GM19467 (cell line): Measurements from ENCODE around the gene RNF145.
"Not testable (repeated sequence)": the region's sequence is repeated elsewhere in the genome, so short reads cannot be mapped to it uniquely, and the experiment has no call there.

Experiments
- ATAC-seq: cut with Tn5 transposase; IDR thresholded peaks from one replicate; pipeline ENCODE4 v1.9.1; 2021; ENCODE audit warnings: mild to moderate bottlenecking, moderate library complexity; ENCODE audit not compliant: unreplicated experiment

The RNF145 gene

GRCh38 chr5:159120446-159120845 lies 88.9 kb downstream of the RNF145 start:
- ATAC-seq: no peak

- not testable (repeated sequence) for ATAC-seq
Observed at GRCh38 chr5:159119842-159120241, 89.5 kb downstream of the RNF145 start.

DNA sequence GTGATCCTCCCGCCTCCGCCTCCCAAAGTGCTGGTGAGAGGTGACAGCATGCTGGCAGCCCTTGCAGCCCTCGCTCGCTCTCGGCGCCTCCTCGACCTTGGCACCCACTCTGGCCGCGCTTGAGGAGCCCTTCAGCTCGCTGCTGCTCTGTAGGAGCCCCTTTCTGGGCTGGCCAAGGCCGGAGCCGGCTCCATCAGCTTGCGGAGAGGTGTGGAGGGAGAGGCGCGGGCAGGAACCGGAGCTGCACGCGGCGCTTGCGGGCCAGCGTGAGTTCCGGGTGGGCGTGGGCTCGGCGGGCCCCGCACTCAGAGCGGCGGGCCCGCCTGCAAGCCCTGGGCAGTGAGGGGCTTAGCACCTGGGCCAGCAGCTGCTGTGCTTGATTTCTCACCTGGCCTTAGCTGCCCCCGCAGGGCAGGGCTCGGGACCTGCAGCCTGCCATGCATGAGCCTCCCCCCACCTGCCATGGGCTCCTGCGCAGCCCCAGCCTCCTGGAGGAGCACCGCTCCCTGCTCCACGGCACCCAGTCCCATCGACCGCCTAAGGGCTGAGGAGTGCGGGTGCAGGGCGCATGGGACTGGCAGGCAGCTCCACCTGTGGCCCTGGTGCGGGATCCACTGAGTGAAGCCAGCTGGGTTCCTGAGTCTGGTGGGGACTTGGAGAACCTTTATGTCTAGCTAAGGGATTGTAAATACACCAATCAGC lies 90.2 kb downstream of the RNF145 start:
- ATAC-seq: not testable (repeated sequence)

- ATAC-seq: no peak
Observed at GRCh38 chr5:159113405-159113804, 95.9 kb downstream of the RNF145 start.

- ATAC-seq: no peak
Observed at GRCh38 chr5:159112436-159112835, 96.9 kb downstream of the RNF145 start.
